ENCODE results near the gene CDH2. TPM values are rescaled to one million over a fixed set of nuclear protein-coding genes. Genes with fewer than 3 reads are reported as not detected.

CDH2 gene
- total and polyA plus RNA-seq, 4 donors = 14.2 to 49.5 (median 26.4) TPM

GRCh38 chr18:27970321-27970720 is 206.6 kb downstream of the CDH2 start:
- Histone ChIP-seq H3K4me3 (ENCODE audit: low read depth in 1 of 3, low read length in 3 of 3) (no peak overlapping the region), H3K4me1 (ENCODE audit: control insufficient read depth in 4 of 4, insufficient read depth in 4 of 4, low read length in 3 of 4) (no peaks in the 10 kb centered on the region), H3K9ac (ENCODE audit: low read depth in 1 of 2, low read length in 2 of 2) (no peak overlapping the region), H3K36me3 (ENCODE audit: control insufficient read depth in 4 of 4, insufficient read depth in 3 of 4, low read depth in 1 of 4, low read length in 3 of 4) (peaks cover 1 to 14% (median 8%) of the 10 kb centered on the region in 4 donors), H3K9me3 (ENCODE audit: control insufficient read depth in 4 of 4, low read length in 3 of 4) (no peaks in the 10 kb centered on the region), H3K27me3 (ENCODE audit: control insufficient read depth in 4 of 4, insufficient read depth in 4 of 4, low read length in 3 of 4) (no peaks in the 10 kb centered on the region), H3K27ac (ENCODE audit: low read depth in 1 of 2, low read length in 2 of 2) (no peak overlapping the region)
- 93% methylated on average over 1 of the region's 1 CpG for WGBS
- DNase-seq (ENCODE audit: low spot score) = no peak
- no peak for TF ChIP-seq RAD21 (IDR thresholded peaks at IDR 0.05)

GRCh38 chr18:27969206-27969605 is 207.7 kb downstream of the CDH2 start:
- H3K4me1 ChIP-seq (ENCODE audit: control insufficient read depth in 4 of 4, insufficient read depth in 4 of 4, low read length in 3 of 4) = no peaks in the 10 kb centered on the region
- no peaks in the 10 kb centered on the region for H3K27me3 ChIP-seq (ENCODE audit: control insufficient read depth in 4 of 4, insufficient read depth in 4 of 4, low read length in 3 of 4)
- no peak overlapping the region for H3K27ac ChIP-seq (ENCODE audit: low read depth in 1 of 2, low read length in 2 of 2)
- H3K36me3 ChIP-seq (ENCODE audit: control insufficient read depth in 4 of 4, insufficient read depth in 3 of 4, low read depth in 1 of 4, low read length in 3 of 4) = peaks cover 1 to 10% (median 6%) of the 10 kb centered on the region in 4 donors
- WGBS = 94% methylated on average over 1 of the region's 1 CpG
- H3K9me3 ChIP-seq (ENCODE audit: control insufficient read depth in 4 of 4, low read length in 3 of 4) = no peaks in the 10 kb centered on the region
- no peak for DNase-seq (ENCODE audit: low spot score)
- no peak overlapping the region for H3K9ac ChIP-seq (ENCODE audit: low read depth in 1 of 2, low read length in 2 of 2)
- no peak overlapping the region for H3K4me3 ChIP-seq (ENCODE audit: low read depth in 1 of 3, low read length in 3 of 3)
- TF ChIP-seq FOXA2 (IDR thresholded peaks at IDR 0.05) = no peak
- TF ChIP-seq SP1 (IDR thresholded peaks at IDR 0.05) = no peak
- TF ChIP-seq EGR1 (IDR thresholded peaks at IDR 0.05; ENCODE audit: low read depth in 2 of 2) = no peak
- no peak for TF ChIP-seq CTCF (IDR thresholded peaks at IDR 0.05; ENCODE audit: low read depth, low read length, missing input control)

- H3K4me1 ChIP-seq (ENCODE audit: control insufficient read depth in 4 of 4, insufficient read depth in 4 of 4, low read length in 3 of 4) = peaks cover 0 to 2% (median 1%) of the 10 kb centered on the region in 4 donors
- H3K4me3 ChIP-seq (ENCODE audit: low read depth in 1 of 3, low read length in 3 of 3) = no peak overlapping the region
- H3K9me3 ChIP-seq (ENCODE audit: control insufficient read depth in 4 of 4, low read length in 3 of 4) = no peaks in the 10 kb centered on the region
- no peak overlapping the region for H3K9ac ChIP-seq (ENCODE audit: low read depth in 1 of 2, low read length in 2 of 2)
- H3K27ac ChIP-seq (ENCODE audit: low read depth in 1 of 2, low read length in 2 of 2) = no peak overlapping the region
- DNase-seq (ENCODE audit: low spot score) = no peak
- TF ChIP-seq YY1 (IDR thresholded peaks at IDR 0.05) = no peak
- TF ChIP-seq REST (IDR thresholded peaks at IDR 0.05) = no peak
- TF ChIP-seq SP1 (IDR thresholded peaks at IDR 0.05) = no peak
- no peak for TF ChIP-seq HNF4A (conservative IDR thresholded peaks at IDR 0.05)
- no peak for TF ChIP-seq EGR1 (IDR thresholded peaks at IDR 0.05; ENCODE audit: low read depth in 2 of 2)
- TF ChIP-seq CTCF (IDR thresholded peaks at IDR 0.05; ENCODE audit: low read depth, low read length, missing input control) = no peak
- TF ChIP-seq MAX (IDR thresholded peaks at IDR 0.05) = no peak
- TF ChIP-seq TAF1 (conservative IDR thresholded peaks at IDR 0.05) = no peak
- TF ChIP-seq RXRA (IDR thresholded peaks at IDR 0.05) = no peak
- TF ChIP-seq FOXA1 (IDR thresholded peaks at IDR 0.05) = no peak
- TF ChIP-seq RAD21 (IDR thresholded peaks at IDR 0.05) = no peak
- TF ChIP-seq NR2F2 (IDR thresholded peaks at IDR 0.05) = no peak
- no peak for TF ChIP-seq GABPA (IDR thresholded peaks at IDR 0.05 in 1 of 2, conservative IDR thresholded peaks at IDR 0.05 in 1 of 2)
- no peak for TF ChIP-seq HNF4G (IDR thresholded peaks at IDR 0.05)
- TF ChIP-seq ATF3 (IDR thresholded peaks at IDR 0.05) = no peak
- 56% methylated on average over 4 of the region's 4 CpGs for WGBS
- no peaks in the 10 kb centered on the region for H3K27me3 ChIP-seq (ENCODE audit: control insufficient read depth in 4 of 4, insufficient read depth in 4 of 4, low read length in 3 of 4)
- H3K36me3 ChIP-seq (ENCODE audit: control insufficient read depth in 4 of 4, insufficient read depth in 3 of 4, low read depth in 1 of 4, low read length in 3 of 4) = peaks cover 1 to 6% (median 5%) of the 10 kb centered on the region in 4 donors
Observed at GRCh38 chr18:27967913-27968824, 208.8 kb downstream of the CDH2 start.
